ENCODE results near the gene TIMP2. TPM values are rescaled to one million over a fixed set of nuclear protein-coding genes. Genes with fewer than 3 reads are reported as not detected.
"Not testable (repeated sequence)": the region's sequence is repeated elsewhere in the genome, so short reads cannot be mapped to it uniquely, and the experiment has no call there.

TIMP2 gene
- total and polyA plus RNA-seq, 8 donors = 22.2 to 128 (median 51.0) TPM

- Histone ChIP-seq H3K9me3 (no peaks in the 10 kb centered on the region), H3K4me3 (no peak overlapping the region), H3K36me3 (no peaks in the 10 kb centered on the region), H3K27me3 (no peaks in the 10 kb centered on the region), H3K4me1 (peaks cover 22 to 48% (median 25%) of the 10 kb centered on the region in 3 donors), H3K27ac (peak overlapping the region; percentile 22 to 82 (median 72))
- 28% methylated on average over 8 of the region's 8 CpGs for WGBS, 2 donors
- no peak for FAIRE-seq
- peak in 5 of 6 donors; percentile 58 to 78 (median 68) for DNase-seq
- intact Hi-C loops (cut with DNase I) = no loop called here
- ATAC-seq = peak; percentile 54 to 64 (median 57)
- TF ChIP-seq CTCF (IDR thresholded peaks at IDR 0.05) = no peak
These were observed 13.1 kb downstream of the TIMP2 start for GRCh38 chr17:78912082-78912481.

- H3K27me3 ChIP-seq; H3K36me3 ChIP-seq; ATAC-seq; H3K9me3 ChIP-seq; DNase-seq; intact Hi-C loops (cut with DNase I); H3K4me3 ChIP-seq; FAIRE-seq: not testable (repeated sequence)
- WGBS, 2 donors = 85 to 88% methylated on average over 7 of the region's 7 CpGs
- Histone ChIP-seq H3K4me1 (peaks cover 22 to 47% (median 25%) of the 10 kb centered on the region in 3 donors), H3K27ac (peak overlapping the region; percentile 22 to 82 (median 72))
These were observed 13.6 kb downstream of the TIMP2 start for GRCh38 chr17:78911543-78911942.

GRCh38 chr17:78910497-78911284, 14.5 kb downstream of the TIMP2 start:
- Histone ChIP-seq H3K27ac (peak overlapping the region in 2 of 4 donors; percentile 75 to 82), H3K36me3 (no peaks in the 10 kb centered on the region), H3K4me3 (no peak overlapping the region), H3K9me3 (no peaks in the 10 kb centered on the region), H3K27me3 (no peaks in the 10 kb centered on the region), H3K4me1 (peaks cover 22 to 39% (median 25%) of the 10 kb centered on the region in 3 donors)
- FAIRE-seq (no peak), DNase-seq (peak in 1 of 6 donors; percentile 46), ATAC-seq (peak in 2 of 4 donors; percentile 7 to 25)
- intact Hi-C loops (cut with DNase I) = no loop called here
- no peak for TF ChIP-seq CTCF (IDR thresholded peaks at IDR 0.05)
- WGBS, 2 donors = 84 to 86% methylated on average over 11 of the region's 11 CpGs

- Histone ChIP-seq H3K27me3 (no peaks in the 10 kb centered on the region), H3K27ac (peak overlapping the region; percentile 44 to 87 (median 70)), H3K4me3 (no peak overlapping the region), H3K9me3 (no peaks in the 10 kb centered on the region), H3K4me1 (peaks cover 22 to 33% (median 25%) of the 10 kb centered on the region in 3 donors), H3K36me3 (no peaks in the 10 kb centered on the region)
- DNase-seq = peak in 4 of 6 donors; percentile 85 to 91 (median 88)
- intact Hi-C loops (cut with DNase I) = no loop called here
- no peak for TF ChIP-seq CTCF (IDR thresholded peaks at IDR 0.05)
- no peak for FAIRE-seq
- peak; percentile 82 to 93 (median 87) for ATAC-seq
- WGBS, 2 donors = 8 to 13% methylated on average over 4 of the region's 4 CpGs
These were observed 16.8 kb downstream of the TIMP2 start for GRCh38 chr17:78908426-78908825.

GRCh38 chr17:78905541-78905940, 19.6 kb downstream of the TIMP2 start:
- intact Hi-C loops (cut with DNase I) = no loop called here
- no peak for FAIRE-seq

More at GRCh38 chr17:78905541-78905940, 19.6 kb downstream of the TIMP2 start:
- Histone ChIP-seq H3K4me3 (no peak overlapping the region), H3K4me1 (peaks cover 7 to 23% (median 11%) of the 10 kb centered on the region in 3 donors), H3K9me3 (no peaks in the 10 kb centered on the region), H3K27me3 (no peaks in the 10 kb centered on the region), H3K36me3 (peaks cover 0 to 5% (median 0%) of the 10 kb centered on the region in 3 donors), H3K27ac (no peak overlapping the region)
- ATAC-seq (no peak), DNase-seq (no peak)
- TF ChIP-seq CTCF (IDR thresholded peaks at IDR 0.05) = no peak
- WGBS, 2 donors = 92 to 94% methylated on average over 7 of the region's 7 CpGs
